Activated B cell treated with CpG ODN at 0.5 μM for 24 hours (primary cell): ENCODE data around the gene OR5P2. TPM values are rescaled to one million over a fixed set of nuclear protein-coding genes. Genes with fewer than 3 reads are reported as not detected.

Experiments used
- ATAC-seq: fragments of 200-7000 bp; cut with Tn5 transposase; one replicate; pipeline ENCODE4 v1.10.0; 2021; ENCODE audit warnings: low read depth, mild to moderate bottlenecking, moderate library complexity
- CTCF ChIA-PET: fragments of 350-600 bp; sonication (Branson Sonifier 250); formaldehyde crosslinking; loops from one replicate; lab custom pipeline; 2021; ENCODE audit warnings: antibody characterized with exemption; lab: Charles Lee
- POLR2A ChIA-PET: fragments of 350-600 bp; sonication (Branson Sonifier 250); formaldehyde crosslinking; loops from one replicate; lab custom pipeline; 2021; ENCODE audit warnings: antibody characterized with exemption; lab: Charles Lee
- DNase-seq: peaks from one replicate; pipeline ENCODE4 v3.0.0; 2022
- H3K27ac Mint-ChIP-seq: one replicate; pipeline ENCODE4 v1.8.0; 2020; ENCODE audit warnings: mixed read lengths
- H3K27me3 Mint-ChIP-seq: one replicate; pipeline ENCODE4 v1.8.0; 2021; ENCODE audit warnings: mixed read lengths
- H3K36me3 Mint-ChIP-seq: one replicate; pipeline ENCODE4 v1.8.0; 2021; ENCODE audit warnings: low read depth, mixed read lengths
- H3K4me1 Mint-ChIP-seq: one replicate; pipeline ENCODE4 v1.8.0; 2021; ENCODE audit warnings: mixed read lengths
- H3K4me3 Mint-ChIP-seq: one replicate; pipeline ENCODE4 v1.8.0; 2020; ENCODE audit warnings: mild to moderate bottlenecking, mixed read lengths
- H3K9me3 Mint-ChIP-seq: one replicate; pipeline ENCODE4 v1.8.0; 2020; ENCODE audit warnings: mixed read lengths
- intact Hi-C: fragments of 100-400 bp; cut with micrococcal nuclease; formaldehyde crosslinking; loops from one replicate; pipeline ENCODE4 v1.15.1; 2024
- total RNA-seq: library from RNA; stranded (reverse); gene quantifications from 2 replicates; pipeline ENCODE4 v1.2.3, GENCODE V29; 2022
- TF ChIP-seq, protein P1 (sequence below): fragments of 200-600 bp; IDR thresholded peaks from one replicate; pipeline ENCODE4 v1.8.0; 2022; ENCODE audit warnings: antibody characterized with exemption, mild to moderate bottlenecking

The OR5P2 gene, protein sequence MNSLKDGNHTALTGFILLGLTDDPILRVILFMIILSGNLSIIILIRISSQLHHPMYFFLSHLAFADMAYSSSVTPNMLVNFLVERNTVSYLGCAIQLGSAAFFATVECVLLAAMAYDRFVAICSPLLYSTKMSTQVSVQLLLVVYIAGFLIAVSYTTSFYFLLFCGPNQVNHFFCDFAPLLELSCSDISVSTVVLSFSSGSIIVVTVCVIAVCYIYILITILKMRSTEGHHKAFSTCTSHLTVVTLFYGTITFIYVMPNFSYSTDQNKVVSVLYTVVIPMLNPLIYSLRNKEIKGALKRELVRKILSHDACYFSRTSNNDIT
- total RNA-seq: not detected in 2 replicates

DNA sequence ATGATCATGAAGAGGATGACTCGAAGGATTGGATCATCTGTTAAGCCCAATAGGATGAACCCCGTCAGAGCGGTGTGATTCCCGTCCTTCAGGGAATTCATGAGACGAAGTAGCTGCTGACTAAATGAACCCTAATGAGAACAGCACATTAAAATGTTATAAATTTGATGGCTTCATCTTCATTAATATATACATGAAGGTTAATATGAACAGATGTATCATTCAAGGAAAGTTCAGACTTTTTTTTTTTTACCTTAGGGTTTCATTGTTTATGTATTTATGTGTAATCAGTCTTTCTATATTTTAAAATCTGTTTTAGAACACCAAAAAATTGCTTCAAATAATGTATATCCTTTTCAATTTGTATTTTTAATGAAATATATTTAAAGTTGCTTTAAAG lies at the start of gene OR5P2:
Gene OR5P2, minus strand, starts transcription at position 101 of the 400 bp plus-strand sequence. Its CDS starts 0 bp downstream, at position 101.
- Mint-ChIP-seq H3K9me3 (peaks cover 5% of the 10 kb centered on the region), H3K36me3 (no peaks in the 10 kb centered on the region), H3K4me1 (no peaks in the 10 kb centered on the region), H3K4me3 (no peak within 1 kb of the TSS), H3K27me3 (peaks cover 10% of the 10 kb centered on the region), H3K27ac (no peak within 1 kb of the TSS)
- intact Hi-C loops: no loop called here
- TF ChIP-seq, protein P1, sequence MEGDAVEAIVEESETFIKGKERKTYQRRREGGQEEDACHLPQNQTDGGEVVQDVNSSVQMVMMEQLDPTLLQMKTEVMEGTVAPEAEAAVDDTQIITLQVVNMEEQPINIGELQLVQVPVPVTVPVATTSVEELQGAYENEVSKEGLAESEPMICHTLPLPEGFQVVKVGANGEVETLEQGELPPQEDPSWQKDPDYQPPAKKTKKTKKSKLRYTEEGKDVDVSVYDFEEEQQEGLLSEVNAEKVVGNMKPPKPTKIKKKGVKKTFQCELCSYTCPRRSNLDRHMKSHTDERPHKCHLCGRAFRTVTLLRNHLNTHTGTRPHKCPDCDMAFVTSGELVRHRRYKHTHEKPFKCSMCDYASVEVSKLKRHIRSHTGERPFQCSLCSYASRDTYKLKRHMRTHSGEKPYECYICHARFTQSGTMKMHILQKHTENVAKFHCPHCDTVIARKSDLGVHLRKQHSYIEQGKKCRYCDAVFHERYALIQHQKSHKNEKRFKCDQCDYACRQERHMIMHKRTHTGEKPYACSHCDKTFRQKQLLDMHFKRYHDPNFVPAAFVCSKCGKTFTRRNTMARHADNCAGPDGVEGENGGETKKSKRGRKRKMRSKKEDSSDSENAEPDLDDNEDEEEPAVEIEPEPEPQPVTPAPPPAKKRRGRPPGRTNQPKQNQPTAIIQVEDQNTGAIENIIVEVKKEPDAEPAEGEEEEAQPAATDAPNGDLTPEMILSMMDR: no peak
- CTCF ChIA-PET: no interaction called here
- DNase-seq (no peak), ATAC-seq (no peak)
- POLR2A ChIA-PET: no interaction called here

DNA sequence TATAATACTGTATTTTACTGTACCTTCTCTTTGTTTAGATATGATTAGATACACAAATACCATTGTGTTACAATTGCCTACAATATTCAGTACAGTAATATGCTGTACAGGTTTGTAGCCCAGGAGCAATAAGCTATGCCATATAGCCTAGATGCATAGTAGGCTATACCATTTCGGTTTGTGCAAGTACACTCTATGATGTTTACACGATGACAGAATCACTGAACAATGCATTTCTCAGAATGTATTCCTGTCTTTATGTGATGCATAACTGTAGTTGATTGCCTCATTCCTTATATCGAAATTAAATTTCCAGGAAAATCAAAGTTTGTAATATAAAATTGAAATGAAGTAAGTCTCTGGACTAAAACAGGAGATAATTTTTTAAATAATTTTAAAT lies 49.3 kb upstream of the OR5P2 start:
- ChIA-PET POLR2A (no interaction called here), CTCF (no interaction called here)
- no peak for DNase-seq
- intact Hi-C loops: no loop called here
- peaks cover 2% of the 10 kb centered on the region for H3K27me3 Mint-ChIP-seq
- no peak for ATAC-seq
- no peaks in the 10 kb centered on the region for H3K4me1 Mint-ChIP-seq
- peaks cover 2% of the 10 kb centered on the region for H3K9me3 Mint-ChIP-seq
- no peak overlapping the region for H3K4me3 Mint-ChIP-seq
- no peaks in the 10 kb centered on the region for H3K36me3 Mint-ChIP-seq
- TF ChIP-seq, protein P1: no peak
- no peak overlapping the region for H3K27ac Mint-ChIP-seq

DNA sequence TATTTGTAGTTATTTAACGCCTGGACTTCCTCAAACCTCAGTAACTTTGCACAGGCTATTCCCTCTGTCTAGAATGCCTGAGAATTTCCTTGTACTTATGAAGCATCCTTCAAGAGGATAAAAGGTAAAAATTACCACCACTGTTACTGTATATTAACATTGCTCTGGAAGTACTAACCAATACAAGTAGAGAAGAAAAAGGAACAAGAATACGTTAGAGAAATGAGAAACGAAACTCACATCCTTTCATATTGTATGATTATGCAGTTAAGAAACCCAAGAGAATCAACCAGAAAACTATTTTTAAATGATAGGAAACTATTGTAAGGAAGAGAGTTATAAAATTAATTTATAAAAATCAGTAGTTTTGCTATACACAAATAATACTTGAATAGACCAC lies 48.2 kb upstream of the OR5P2 start:
- Mint-ChIP-seq H3K27me3 (peaks cover 2% of the 10 kb centered on the region), H3K27ac (no peak overlapping the region), H3K36me3 (no peaks in the 10 kb centered on the region), H3K4me1 (no peaks in the 10 kb centered on the region), H3K9me3 (peaks cover 2% of the 10 kb centered on the region), H3K4me3 (no peak overlapping the region)
- ATAC-seq (no peak), DNase-seq (no peak)
- CTCF ChIA-PET: no interaction called here
- TF ChIP-seq, protein P1: no peak
- intact Hi-C loops: no loop called here
- POLR2A ChIA-PET: no interaction called here

DNA sequence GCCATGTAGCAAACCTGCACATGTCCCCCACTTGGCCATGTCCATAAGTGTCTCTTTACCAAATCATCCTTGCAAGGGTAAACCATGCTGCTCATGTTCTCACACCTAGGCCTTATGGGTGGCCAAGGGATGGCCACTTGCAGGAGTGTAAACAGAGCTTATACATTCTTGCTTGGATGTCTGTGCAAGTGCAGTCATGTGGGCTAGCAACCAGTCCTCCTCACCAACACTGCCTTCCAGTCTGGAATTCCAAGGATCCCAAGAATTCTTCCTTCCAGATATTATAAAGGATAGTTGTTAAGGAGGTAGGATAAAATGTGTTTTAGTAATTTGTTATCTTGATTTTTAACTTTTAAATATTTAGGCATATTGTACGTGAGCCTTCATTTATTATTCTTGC lies 47.8 kb upstream of the OR5P2 start:
- intact Hi-C loops: no loop called here

DNA sequence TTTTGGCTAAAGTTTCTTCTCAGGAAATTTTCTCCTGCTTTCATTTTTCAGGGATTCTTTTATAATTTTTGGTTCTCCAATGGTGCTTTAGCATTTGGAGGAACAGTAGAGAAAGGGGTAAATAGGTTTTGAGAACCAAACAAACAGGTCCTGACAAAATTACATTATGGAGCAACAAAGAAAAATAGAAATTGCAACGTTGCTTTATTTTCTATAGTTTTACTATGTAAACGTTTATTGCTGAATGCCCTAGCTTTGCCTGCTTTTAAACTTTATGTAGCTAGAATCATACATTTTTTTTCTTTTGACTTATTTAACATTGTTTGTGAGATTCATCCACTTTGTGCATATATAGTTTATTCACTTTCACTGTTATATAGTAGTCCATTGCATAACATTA lies 43.8 kb upstream of the OR5P2 start:
- Mint-ChIP-seq H3K4me3 (no peak overlapping the region), H3K27ac (no peak overlapping the region), H3K36me3 (no peaks in the 10 kb centered on the region), H3K4me1 (no peaks in the 10 kb centered on the region), H3K27me3 (peaks cover 7% of the 10 kb centered on the region), H3K9me3 (peaks cover 2% of the 10 kb centered on the region)
- ATAC-seq (no peak), DNase-seq (no peak)
- TF ChIP-seq, protein P1: no peak
- POLR2A ChIA-PET: no interaction called here
- intact Hi-C loops: no loop called here
- CTCF ChIA-PET: no interaction called here

More for the DNA sequence above, 47.8 kb upstream of the OR5P2 start:
- peaks cover 2% of the 10 kb centered on the region for H3K9me3 Mint-ChIP-seq
- TF ChIP-seq, protein P1: no peak
- peaks cover 2% of the 10 kb centered on the region for H3K27me3 Mint-ChIP-seq
- no peak overlapping the region for H3K27ac Mint-ChIP-seq
- ChIA-PET POLR2A (no interaction called here), CTCF (no interaction called here)
- H3K4me1 Mint-ChIP-seq: no peaks in the 10 kb centered on the region
- no peak overlapping the region for H3K4me3 Mint-ChIP-seq
- no peaks in the 10 kb centered on the region for H3K36me3 Mint-ChIP-seq
- no peak for ATAC-seq
- no peak for DNase-seq
